CD4-positive, alpha-beta T cell treated with Interleukin-12 subunit alpha and Interleukin-12 subunit beta, for 1 hour (primary cell): Measurements from ENCODE around the gene CCDC34.
"Not testable (repeated sequence)": the region's sequence is repeated elsewhere in the genome, so short reads cannot be mapped to it uniquely, and the experiment has no call there.

Experiments used
- DNase-seq: peaks from one replicate; pipeline ENCODE4 v3.0.0-alpha.2; 2020

CCDC34 gene

DNA sequence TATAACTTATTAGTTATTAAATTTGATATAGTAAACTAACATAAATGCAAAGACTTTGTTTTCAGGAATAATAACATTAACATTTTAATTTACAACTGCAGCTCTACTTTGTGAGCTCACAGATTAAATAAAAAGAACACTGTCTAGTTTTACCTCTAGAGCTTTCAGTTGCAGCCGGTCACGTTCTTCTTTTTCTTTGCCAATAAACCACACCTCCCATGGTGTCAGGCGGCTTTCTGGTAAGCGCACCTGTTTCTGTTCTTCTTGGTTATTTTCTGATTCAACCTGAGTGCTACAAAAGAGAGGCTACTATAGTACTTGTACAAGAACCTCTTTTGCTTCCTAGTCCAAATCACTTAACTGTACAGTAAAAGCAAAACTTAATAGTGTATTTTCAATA lies 5.8 kb downstream of the CCDC34 start:
- DNase-seq, result no peak

GRCh38 chr11:27356624-27357222 lies 6.3 kb downstream of the CCDC34 start:
- no peak for DNase-seq

- DNase-seq, result no peak
These were observed 7.4 kb downstream of the CCDC34 start for GRCh38 chr11:27355575-27356104.

DNA sequence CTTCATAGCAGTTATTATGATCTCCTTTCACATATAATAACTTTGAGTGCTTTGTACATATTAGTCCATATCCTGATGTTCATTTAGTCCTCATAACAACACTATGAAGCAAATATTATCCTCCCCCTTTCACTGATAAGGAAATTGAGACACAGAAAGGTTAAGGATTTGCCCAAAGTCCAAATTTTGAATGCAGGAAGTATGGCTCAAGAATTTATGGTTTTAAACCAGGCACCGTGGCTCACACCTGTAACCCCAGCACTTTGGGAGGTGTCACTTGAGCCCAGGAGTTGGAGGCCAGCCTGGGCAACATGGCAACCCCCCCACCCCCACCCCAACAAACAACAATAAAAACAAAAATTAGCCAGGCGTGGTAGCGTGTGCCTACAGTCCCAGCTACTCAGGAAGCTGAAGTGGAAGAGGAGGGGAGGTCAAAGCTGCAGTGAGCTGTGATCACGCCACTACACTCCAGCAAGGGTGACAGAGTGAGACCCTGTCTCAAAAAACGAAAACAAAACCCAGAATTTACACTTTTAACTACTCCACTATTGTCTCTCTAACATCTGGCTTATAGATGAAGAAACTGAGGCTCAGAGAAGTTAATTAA lies 8.6 kb downstream of the CCDC34 start:
- no peak for DNase-seq

DNA sequence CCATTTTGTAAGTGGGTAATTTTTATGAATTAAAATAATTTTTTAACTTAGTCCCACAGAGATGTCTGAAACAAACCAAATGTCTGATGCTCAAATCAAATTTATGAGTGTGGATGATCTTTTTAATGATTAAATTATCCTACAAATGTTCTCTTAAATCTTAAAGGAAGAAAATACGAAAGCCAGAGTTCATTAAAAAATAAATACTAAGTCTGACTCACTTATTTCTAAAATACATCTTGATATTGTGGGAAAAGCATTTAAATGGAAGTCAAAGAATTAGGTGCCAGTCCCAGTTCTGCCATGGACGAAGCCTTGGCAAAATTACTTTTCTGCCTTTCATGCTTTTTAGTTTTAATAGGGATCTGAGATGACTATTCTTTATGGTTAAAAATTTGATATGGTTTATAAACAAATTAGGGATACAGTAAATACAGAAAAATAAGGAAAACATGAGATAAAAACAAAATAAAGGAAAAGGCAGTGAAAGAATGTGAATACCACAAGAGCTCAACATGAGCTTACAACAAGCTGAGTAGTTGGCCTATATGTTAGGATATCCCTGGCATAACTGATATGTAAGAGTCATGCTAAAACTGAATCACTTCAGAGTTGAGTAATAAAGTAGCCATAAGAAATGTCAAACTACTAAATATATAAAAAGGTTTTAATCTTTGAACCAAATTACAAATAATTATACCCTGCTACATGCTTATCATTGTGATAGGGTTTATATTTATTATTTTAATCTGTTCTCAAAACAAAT lies 9.2 kb downstream of the CCDC34 start:
- DNase-seq, result no peak

- DNase-seq, result no peak
These were observed 10.2 kb downstream of the CCDC34 start for GRCh38 chr11:27352781-27353180.

DNA sequence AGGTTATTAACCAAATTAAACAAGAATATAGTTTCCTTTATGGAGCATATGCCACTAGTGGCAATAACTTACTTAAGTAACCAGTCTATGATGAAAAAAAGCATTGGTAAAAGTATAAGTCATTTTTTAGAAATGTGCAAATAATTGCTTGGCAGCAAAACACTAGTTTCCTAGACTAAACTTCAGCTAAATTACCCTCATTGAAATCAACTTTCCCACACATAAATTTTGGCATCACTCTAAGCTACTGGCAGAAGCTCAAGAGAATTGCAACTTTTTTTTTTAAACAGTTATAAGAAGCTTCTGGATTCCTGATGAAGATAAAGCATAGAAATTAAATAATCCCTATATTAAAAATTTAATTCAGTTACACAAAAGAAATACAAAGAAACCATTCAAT lies 12.5 kb downstream of the CCDC34 start:
- DNase-seq, result no peak

GRCh38 chr11:27349919-27350318 lies 13.1 kb downstream of the CCDC34 start:
- no peak for DNase-seq

- no peak for DNase-seq
These were observed 14.6 kb downstream of the CCDC34 start for GRCh38 chr11:27348340-27348873.

DNA sequence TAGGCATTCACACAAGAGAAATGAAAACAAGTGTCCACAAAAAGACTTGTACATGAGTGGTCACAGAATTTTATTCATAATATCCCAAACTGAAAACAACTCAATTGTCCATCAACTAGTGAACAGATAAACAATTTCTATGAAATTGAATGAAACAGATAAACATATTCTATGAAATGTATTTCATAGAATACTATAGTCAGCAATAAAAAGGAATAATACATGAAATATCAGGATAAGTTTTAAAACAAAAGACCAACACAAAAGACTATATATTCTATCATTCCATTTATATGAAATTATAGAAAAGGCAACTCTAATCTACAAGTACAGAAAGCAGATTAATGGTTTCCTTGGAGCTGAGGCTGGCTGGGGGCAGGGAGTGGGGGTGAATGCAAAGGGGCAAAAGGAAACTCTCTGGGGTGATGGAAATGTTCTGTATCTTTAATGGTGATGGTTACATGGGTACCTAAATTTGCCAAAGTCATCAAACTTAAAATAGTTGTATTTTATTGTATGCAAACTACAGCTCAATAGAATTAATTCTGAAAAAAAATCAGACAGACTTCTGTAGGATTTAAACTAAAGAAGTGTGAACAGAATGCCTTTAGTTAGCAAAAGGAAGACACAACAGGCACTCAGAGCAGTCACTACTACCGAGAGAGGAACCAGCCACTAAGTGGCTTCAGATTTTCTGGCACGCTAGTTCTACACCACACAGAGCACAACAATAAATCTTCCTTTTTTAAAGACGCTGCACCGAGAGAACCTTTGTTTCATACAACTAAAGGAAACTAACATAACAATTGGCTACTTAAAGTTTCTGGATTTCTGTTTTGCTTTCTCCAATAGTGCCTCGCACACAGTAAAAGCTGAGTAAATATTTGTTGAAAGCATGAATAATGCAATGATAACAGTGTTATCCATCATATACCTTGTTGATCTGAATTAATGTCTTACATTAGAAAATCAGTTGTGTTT lies 15.4 kb downstream of the CCDC34 start:
- no peak for DNase-seq

DNA sequence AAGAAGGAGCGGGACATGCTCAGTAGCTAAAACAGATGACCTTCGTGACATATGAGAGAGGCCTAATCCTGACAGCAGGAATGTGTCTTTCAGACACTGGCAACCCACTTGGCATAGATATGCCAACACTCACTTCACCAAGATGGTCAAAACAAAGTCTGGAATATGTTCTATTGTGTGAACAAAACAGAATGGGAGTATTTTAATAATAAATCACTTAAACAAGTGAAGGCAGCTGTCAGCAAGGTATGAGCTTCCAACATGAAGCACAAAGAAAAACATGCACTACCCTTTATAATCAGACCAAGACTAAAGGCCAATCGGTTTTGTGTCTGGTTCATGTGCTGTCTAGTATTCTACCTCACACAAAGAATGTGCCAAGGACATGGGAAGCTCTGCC lies 23.1 kb downstream of the CCDC34 start:
- DNase-seq, result no peak

DNA sequence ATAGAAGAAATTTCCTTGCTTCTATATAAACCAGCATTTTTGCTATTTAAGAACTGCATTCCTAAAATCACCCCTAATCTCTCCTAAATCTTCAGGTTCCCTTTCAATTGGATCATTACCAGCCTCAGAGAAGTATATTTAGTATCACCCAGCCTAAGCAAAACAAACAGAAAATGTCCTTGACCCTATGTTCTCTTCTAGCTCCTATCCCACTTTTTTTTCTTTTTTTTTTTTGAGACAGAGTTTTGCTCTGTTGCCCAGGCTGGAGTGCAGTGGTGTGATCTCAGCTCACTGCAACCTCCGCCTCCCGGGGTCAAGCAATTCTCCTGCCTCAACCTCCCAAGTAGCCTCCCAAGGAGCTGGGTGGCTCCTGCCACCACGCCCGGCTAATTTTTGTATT lies 28.3 kb downstream of the CCDC34 start:
- not testable (repeated sequence) for DNase-seq

DNA sequence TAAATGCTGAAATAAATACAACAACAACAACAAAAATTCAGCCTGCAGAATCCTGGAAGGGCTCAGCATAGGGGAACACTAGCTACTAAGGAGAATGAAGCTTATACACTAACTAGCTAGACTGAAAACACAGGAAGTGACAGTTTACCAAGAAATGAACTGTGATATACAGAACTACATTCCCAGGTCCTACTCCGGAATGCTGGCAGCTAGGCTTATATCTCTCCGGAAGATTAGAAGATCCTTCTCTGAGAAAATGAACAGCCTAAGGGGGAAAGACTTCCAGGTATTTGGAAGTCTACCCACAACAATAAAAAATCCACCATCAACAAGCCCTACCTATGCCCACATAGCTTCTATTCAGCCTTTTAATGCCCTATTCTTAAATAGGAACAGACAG lies 31.0 kb downstream of the CCDC34 start:
- DNase-seq, result no peak

- no peak for DNase-seq
These were observed 32.3 kb downstream of the CCDC34 start for GRCh38 chr11:27330633-27331270.

DNA sequence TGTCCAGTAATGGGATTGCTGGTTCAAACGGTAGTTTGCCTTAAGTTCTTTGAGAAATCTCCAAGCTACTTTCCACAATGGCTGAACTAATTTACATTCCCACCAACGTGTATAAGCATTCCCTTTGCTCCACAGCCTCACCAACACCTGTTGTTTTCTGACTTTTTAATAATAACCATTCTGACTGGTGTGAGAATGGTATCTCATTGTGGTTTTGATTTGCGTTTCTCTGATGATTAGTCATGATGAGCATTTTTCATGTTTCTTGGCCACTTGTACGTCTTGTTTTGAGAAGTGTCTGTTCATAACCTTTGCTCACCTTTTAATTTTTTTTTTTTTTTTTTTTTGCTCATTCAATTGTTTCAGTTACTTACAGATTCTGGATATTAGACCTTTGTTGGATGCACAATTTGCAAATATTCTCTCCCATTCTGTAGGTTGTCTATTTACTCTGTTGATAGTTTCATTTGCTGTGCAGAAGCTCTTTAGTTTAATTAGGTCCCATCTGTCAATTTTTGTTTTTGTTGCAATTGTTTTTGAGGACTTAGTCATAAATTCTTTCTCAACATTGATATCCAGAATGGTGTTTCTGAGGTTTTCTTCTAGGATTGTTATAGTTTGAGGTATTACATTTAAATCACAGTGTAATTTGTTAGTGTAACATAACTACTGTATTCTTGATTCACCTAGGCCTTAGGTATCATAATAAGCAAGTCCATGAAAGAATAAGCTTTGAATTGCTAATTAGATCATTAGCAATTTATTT lies 33.0 kb downstream of the CCDC34 start:
- DNase-seq, result no peak

GRCh38 chr11:27328614-27329013 lies 34.4 kb downstream of the CCDC34 start:
- no peak for DNase-seq

- DNase-seq, result not testable (repeated sequence)
These were observed 36.0 kb downstream of the CCDC34 start for GRCh38 chr11:27327064-27327463.

- DNase-seq, result not testable (repeated sequence)
These were observed 40.8 kb downstream of the CCDC34 start for GRCh38 chr11:27322196-27322595.

DNA sequence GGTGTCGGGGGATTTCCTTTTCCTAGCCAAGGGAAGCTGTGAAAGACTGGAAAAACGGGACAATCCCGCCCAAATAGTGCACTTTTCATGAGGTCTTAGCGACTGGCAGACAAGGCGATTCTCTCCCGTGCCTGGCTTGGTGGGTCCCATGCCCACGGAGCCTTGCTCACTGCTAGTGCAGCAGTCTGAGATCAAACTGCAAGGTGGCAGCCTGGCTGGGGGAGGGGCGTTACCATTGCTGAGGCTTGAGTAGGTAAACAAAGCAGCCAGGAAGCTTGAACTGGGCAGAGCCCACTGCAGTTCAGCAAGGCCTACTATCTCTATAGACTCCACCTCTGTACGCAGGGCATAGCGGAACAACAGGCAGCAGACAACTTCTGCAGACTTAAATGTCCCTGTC lies 41.7 kb downstream of the CCDC34 start:
- DNase-seq, result not testable (repeated sequence)

DNA sequence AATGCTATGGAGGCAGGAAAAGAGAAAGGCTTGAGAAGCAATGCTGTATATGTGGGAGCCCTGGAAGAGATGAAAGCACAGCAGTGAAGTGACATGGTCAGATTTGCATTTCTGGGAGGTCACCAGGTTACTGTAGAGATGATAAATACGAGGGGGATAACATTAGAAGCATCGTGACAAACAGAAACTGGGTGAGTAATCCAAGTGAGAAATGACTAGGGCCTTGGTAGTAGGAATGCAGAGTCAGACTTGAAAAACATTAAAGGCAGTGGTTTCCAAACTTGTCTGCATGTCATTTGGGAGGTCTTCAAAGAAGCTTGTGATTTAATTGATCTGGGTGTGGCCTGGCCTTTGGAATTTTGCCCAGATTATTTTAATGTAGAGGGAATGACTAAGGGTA lies 43.9 kb downstream of the CCDC34 start:
- no peak for DNase-seq

DNA sequence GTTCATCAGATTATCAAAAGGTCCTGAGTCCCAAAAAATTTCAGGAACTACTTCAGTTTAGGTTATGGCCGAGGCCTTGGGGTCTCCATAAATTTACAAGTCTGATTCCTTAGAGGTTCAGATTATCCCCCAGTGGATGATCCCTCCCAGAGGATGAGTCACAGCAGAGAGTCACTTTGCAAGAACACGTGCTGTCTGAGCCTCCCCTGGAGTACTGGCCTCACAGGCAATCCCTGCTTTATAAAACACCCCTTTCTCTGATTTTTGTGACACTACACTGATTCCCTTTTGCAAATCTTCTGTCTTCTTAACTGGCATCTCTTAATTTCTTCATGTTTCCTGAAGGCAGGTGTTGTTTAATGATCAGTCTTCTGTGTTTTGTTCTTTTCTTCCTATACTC lies 45.3 kb downstream of the CCDC34 start:
- DNase-seq, result no peak
